ENCODE measurements around the gene SETD3.

- TF ChIP-seq CTCF (IDR thresholded peaks at IDR 0.05; ENCODE audit: control extremely low read depth in 1 of 3, insufficient read depth in 1 of 3, low read depth in 1 of 3, low read length in 3 of 3) (no peak), EZH2 (IDR thresholded peaks at IDR 0.05; ENCODE audit: low read depth, low read length, severe bottlenecking) (no peak), RAD21 (IDR thresholded peaks at IDR 0.05 in 1 of 2, conservative IDR thresholded peaks at IDR 0.05 in 1 of 2; ENCODE audit: low read depth in 2 of 2, low read length in 2 of 2) (no peak), CBX5 (IDR thresholded peaks at IDR 0.05; ENCODE audit: low read depth, low read length) (no peak)
- TF ChIP-seq, protein P1, sequence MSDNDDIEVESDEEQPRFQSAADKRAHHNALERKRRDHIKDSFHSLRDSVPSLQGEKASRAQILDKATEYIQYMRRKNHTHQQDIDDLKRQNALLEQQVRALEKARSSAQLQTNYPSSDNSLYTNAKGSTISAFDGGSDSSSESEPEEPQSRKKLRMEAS (IDR thresholded peaks at IDR 0.05): no peak
Measured at GRCh38 chr14:99388286-99388685, 92.4 kb downstream of the SETD3 start.

All from H1 (cell line).